RWPE1 (cell line): ENCODE results near the gene MRGPRX2.
A peak's percentile ranks its signal among the peaks of the same experiment; 100 is the strongest.

Experiments used
- CTCF ChIA-PET: fragments of 350-600 bp; sonication (Branson Sonifier 250); formaldehyde crosslinking; extraction: SDS; loops from one replicate; lab custom pipeline; 2021; lab: Yijun Ruan, JAX
- POLR2A ChIA-PET: fragments of 400-600 bp; formaldehyde crosslinking; extraction: SDS; loops from one replicate; lab custom pipeline; 2020; ENCODE audit warnings: antibody characterized with exemption; ENCODE audit not compliant: low non-redundant PET; lab: Yijun Ruan, JAX
- DNase-seq: peaks from one replicate; pipeline ENCODE4 v3.0.0; 2012; ENCODE audit warnings: low spot score
- H3K27ac ChIP-seq: fragments of 450-650 bp; 2 replicates; pipeline ENCODE4 v1.5.1; 2017
- TF ChIP-seq, protein P1 (sequence below): fragments of 450-650 bp; conservative IDR thresholded peaks from 2 replicates; pipeline ENCODE4 v1.5.1; 2017; ENCODE audit warnings: low read depth, mild to moderate bottlenecking

Gene MRGPRX2

DNA sequence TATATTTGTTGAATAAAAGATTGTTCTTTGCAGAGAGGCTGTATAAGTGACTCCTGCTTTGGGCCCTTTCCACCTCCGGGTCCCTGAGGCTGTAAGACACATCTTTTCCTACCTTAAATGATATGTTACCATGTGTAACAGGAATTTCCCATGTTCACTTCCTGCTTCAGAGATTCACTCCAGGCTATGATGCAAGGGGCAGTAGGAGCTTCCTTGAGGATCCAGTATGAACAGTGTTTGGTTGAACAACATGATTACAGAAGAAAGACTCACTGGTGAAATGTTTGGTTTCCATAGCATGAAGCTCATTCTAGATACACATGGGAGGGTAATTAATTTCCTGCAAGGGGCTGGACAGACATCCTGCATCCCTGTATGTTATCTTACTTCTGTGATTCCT lies 30.8 kb upstream of the MRGPRX2 start:
- CTCF ChIA-PET: interaction anchor here (0.9 kb wide), 1 partner anchor 14 kb away, joined by 4 read pairs; no protein-coding TSS in a partner anchor
- DNase-seq: no peak
- TF ChIP-seq, protein P1, sequence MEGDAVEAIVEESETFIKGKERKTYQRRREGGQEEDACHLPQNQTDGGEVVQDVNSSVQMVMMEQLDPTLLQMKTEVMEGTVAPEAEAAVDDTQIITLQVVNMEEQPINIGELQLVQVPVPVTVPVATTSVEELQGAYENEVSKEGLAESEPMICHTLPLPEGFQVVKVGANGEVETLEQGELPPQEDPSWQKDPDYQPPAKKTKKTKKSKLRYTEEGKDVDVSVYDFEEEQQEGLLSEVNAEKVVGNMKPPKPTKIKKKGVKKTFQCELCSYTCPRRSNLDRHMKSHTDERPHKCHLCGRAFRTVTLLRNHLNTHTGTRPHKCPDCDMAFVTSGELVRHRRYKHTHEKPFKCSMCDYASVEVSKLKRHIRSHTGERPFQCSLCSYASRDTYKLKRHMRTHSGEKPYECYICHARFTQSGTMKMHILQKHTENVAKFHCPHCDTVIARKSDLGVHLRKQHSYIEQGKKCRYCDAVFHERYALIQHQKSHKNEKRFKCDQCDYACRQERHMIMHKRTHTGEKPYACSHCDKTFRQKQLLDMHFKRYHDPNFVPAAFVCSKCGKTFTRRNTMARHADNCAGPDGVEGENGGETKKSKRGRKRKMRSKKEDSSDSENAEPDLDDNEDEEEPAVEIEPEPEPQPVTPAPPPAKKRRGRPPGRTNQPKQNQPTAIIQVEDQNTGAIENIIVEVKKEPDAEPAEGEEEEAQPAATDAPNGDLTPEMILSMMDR: no peak
- POLR2A ChIA-PET: no interaction called here
- H3K27ac ChIP-seq: no peak overlapping the region

DNA sequence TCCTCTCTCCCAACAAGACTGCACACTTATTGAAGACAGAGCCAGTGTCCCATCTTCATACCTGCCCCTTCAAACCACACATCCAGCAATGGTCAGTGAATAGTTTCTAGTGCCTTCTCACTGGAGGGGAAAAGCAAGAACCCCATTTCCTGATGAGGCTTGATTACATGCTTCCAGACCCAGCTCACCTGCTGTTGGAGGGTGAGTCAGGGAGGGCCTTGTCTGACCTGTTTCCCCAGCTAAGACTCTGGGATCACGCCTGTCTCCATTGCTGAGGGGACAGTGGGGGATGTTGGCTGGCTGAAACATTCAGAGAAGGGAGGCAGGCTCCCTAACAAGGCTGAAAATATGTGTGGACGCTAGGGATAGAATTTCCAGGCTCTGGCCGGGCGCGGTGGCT lies 28.9 kb upstream of the MRGPRX2 start:
- DNase-seq: peak; percentile 55
- ChIA-PET POLR2A (no interaction called here), CTCF (interaction anchor here (0.6 to 1.3 kb wide), 3 partner anchors 11 to 33 kb away, joined by 3 read pairs; no protein-coding TSS in a partner anchor)
- H3K27ac ChIP-seq: no peak overlapping the region
- TF ChIP-seq, protein P1: no peak

DNA sequence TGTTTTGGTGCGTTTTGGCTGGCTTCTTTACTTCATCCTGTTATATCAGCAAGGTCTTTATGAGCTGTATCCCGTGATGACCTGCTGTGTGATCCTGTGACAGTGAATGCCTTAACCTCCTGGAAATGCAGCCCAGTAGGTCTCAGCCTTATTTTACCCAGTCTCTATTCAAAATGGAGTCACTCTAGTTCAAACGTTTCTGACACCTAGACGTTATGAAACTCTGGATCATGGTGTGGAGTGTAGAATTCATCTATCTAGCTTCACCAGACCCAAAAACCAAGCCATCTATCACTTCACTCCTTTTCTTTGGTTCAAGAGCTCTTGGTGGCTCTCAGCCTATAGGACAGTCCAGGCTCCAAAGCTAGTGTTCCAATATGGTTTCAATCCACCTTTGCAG lies 28.3 kb upstream of the MRGPRX2 start:
- CTCF ChIA-PET: interaction anchor here (1.3 kb wide), 1 partner anchor 18 kb away, joined by 3 read pairs; no protein-coding TSS in a partner anchor
- TF ChIP-seq, protein P1: no peak

DNA sequence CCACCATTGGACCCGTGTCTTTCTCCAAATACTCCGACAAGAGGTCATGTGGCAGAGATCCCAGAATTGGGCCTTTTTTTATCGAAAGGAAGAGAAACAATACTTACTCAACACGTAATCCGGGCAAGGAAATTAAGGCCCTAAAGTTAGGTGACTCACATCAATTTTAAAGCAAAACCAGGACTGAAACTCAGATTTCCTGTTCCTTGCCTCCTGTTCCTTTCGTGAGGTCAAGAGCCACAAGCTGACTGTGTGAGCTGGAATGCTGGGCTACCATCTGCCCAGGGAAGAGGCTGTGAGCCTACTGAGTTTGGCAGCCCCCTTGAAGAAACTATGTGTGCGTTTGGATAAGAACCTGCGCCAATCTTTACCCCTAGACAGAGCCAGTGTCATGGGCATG lies 27.1 kb upstream of the MRGPRX2 start:
- TF ChIP-seq, protein P1: no peak
- POLR2A ChIA-PET: no interaction called here
- peak overlapping the region; percentile 41; the same call in 1 of the 2 replicates for H3K27ac ChIP-seq

More for the DNA sequence above, 28.3 kb upstream of the MRGPRX2 start:
- POLR2A ChIA-PET: no interaction called here
- DNase-seq: no peak
- H3K27ac ChIP-seq: no peak overlapping the region

DNA sequence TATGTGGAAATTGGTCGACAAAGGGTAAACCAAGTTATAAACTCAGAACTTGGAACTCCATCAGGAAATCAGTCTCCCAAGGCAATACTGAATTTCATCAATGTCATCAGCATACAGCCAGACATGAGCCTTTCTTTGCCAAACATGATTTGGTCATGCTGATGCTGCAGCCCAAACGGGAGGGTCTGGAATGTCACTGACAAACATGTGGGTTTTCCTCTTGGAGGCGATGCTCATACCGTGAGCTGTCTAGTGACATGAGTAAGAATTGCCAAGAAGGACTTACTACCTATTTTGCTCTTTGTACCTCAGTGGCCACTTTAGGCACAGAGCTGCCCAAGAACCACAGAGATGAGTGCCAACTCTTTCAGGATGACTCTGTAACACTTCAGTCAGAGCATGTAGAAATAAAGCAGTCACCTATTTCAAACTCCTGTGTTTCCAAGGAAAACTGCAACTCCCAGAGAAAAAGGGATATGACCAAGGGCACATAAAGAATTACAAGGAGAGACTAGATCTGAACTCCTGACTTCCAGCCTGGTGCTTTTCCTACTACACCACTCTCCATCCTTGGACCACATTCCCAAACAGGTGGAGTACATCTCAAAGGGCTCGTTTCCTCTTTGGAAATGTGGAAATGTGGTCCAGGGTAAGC lies 24.3 kb upstream of the MRGPRX2 start:
- DNase-seq: no peak
- CTCF ChIA-PET: no interaction called here
- POLR2A ChIA-PET: no interaction called here
- no peak overlapping the region for H3K27ac ChIP-seq
- TF ChIP-seq, protein P1: no peak

More for the DNA sequence above, 27.1 kb upstream of the MRGPRX2 start:
- CTCF ChIA-PET: no interaction called here
- peak; percentile 70 for DNase-seq

DNA sequence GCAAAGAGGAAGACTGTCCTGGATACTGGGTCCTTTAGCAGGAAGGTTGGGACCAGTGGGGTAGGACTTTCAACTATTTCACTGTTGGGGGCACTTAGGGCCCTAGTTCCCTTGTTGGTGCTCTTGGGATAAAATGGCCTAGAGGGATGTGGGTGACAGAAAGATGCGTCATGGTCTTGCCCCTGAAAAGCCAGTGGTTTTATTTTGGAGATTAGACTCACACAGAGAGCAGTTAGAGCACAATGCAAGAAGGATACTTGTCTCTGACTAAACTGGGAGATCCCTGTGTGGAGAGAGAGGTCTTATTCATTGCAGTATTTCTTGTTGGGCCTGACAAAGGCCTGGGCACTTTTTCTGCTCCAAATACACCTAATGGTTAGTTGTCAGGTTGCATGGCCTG lies 22.6 kb upstream of the MRGPRX2 start:
- H3K27ac ChIP-seq: no peak overlapping the region
- TF ChIP-seq, protein P1: no peak
- POLR2A ChIA-PET: no interaction called here
- CTCF ChIA-PET: no interaction called here
- DNase-seq: no peak
